PC-3 (cell line): ENCODE results near the gene VMA21. TPM values are rescaled to one million over a fixed set of nuclear protein-coding genes. Genes with fewer than 3 reads are reported as not detected.

ENCODE experiments used
- ATAC-seq: fragments of 200-7000 bp; cut with Tn5 transposase; 2 replicates; pipeline ENCODE4 v1.9.1; 2020; ENCODE audit warnings: mild to moderate bottlenecking, moderate library complexity
- BruUV-seq: library from RNA; stranded (reverse); fragments of 400-500 nt; replicated peaks from 2 replicates; lab custom pipeline; 2021; lab: Mats Ljungman, UMichigan
- CTCF ChIA-PET: fragments of 300-600 bp; sonication (Branson Sonifier 250); formaldehyde crosslinking; loops from one replicate; lab custom pipeline; 2022; ENCODE audit warnings: antibody characterized with exemption; lab: Charles Lee
- POLR2A ChIA-PET: fragments of 300-600 bp; sonication (Branson Sonifier 250); formaldehyde crosslinking; loops from one replicate; lab custom pipeline; 2022; ENCODE audit warnings: antibody characterized with exemption; ENCODE audit not compliant: unreplicated experiment; lab: Charles Lee
- DNase-seq: peaks from one replicate; pipeline ENCODE4 v3.0.0-alpha.2; 2015
- H2AFZ ChIP-seq: fragments of 300-600 bp; sonication (generic); 2 replicates; pipeline ENCODE4 v1.6.0; 2016; ENCODE audit warnings: antibody characterized with exemption, low read length
- H3F3A ChIP-seq: fragments of 300-600 bp; sonication (generic); one replicate; pipeline ENCODE4 v1.6.0; 2017; ENCODE audit warnings: antibody characterized with exemption, low read length, control low read depth, mild to moderate bottlenecking; ENCODE audit not compliant: unreplicated experiment
- H3K27ac ChIP-seq: fragments of 300-600 bp; sonication (generic); 2 replicates; pipeline ENCODE4 v1.5.1; 2016; ENCODE audit warnings: mild to moderate bottlenecking, low read length
- H3K27me3 ChIP-seq: fragments of 300-600 bp; sonication (generic); 2 replicates; pipeline ENCODE4 v1.6.1; 2016; ENCODE audit warnings: low read length, mixed read lengths
- H3K36me3 ChIP-seq: fragments of 300-600 bp; sonication (generic); 2 replicates; pipeline ENCODE4 v1.6.1; 2016; ENCODE audit warnings: low read depth, mixed run types, low read length, mixed read lengths
- H3K4me1 ChIP-seq: fragments of 300-600 bp; sonication (generic); 2 replicates; pipeline ENCODE4 v1.5.1; 2016; ENCODE audit warnings: low read length; ENCODE audit not compliant: insufficient read depth
- H3K4me2 ChIP-seq: fragments of 300-600 bp; sonication (generic); 2 replicates; pipeline ENCODE4 v1.6.0; 2016; ENCODE audit warnings: low read length
- H3K4me3 ChIP-seq: fragments of 300-600 bp; sonication (generic); 2 replicates; pipeline ENCODE4 v1.5.1; 2016; ENCODE audit warnings: mild to moderate bottlenecking, low read length, mixed read lengths
- H3K79me2 ChIP-seq: fragments of 300-600 bp; sonication (generic); 2 replicates; pipeline ENCODE4 v1.6.1; 2017; ENCODE audit warnings: low read length, mixed read lengths
- H3K9ac ChIP-seq: fragments of 300-600 bp; sonication (generic); 2 replicates; pipeline ENCODE4 v1.6.0; 2016; ENCODE audit warnings: mild to moderate bottlenecking, low read length
- H3K9me2 ChIP-seq: fragments of 300-600 bp; sonication (generic); replicated peaks from 2 replicates; pipeline ENCODE4 v1.6.1; 2016; ENCODE audit warnings: mixed run types, low read length, mixed read lengths
- H3K9me3 ChIP-seq: fragments of 300-600 bp; sonication (generic); 2 replicates; pipeline ENCODE4 v1.6.1; 2016; ENCODE audit warnings: low read length, mixed read lengths
- H4K20me1 ChIP-seq: fragments of 300-600 bp; sonication (generic); 2 replicates; pipeline ENCODE4 v1.6.1; 2016; ENCODE audit warnings: low read length, mixed read lengths
- EZH2 ChIP-seq: fragments of 300-600 bp; sonication (generic); IDR thresholded peaks from one replicate; pipeline ENCODE4 v1.6.1; 2017; ENCODE audit warnings: antibody characterized with exemption, mild to moderate bottlenecking, low read length; ENCODE audit not compliant: unreplicated experiment
- EZH2phosphoT487 ChIP-seq: fragments of 300-600 bp; sonication (generic); IDR thresholded peaks from 2 replicates; pipeline ENCODE4 v1.6.1; 2018; ENCODE audit warnings: mild to moderate bottlenecking, antibody characterized with exemption, low read length, borderline replicate concordance
- intact Hi-C: fragments of 100-400 bp; cut with micrococcal nuclease; formaldehyde crosslinking; loops from 2 replicates; pipeline ENCODE4 v1.9.0; 2023
- total RNA-seq: library from RNA; depleted of rRNA; stranded (reverse); fragments of >200 nt; gene quantifications from 2 replicates; pipeline ENCODE4 v1.2.3, GENCODE V29; 2014
- TF ChIP-seq, protein P1 (sequence below): fragments of 300-600 bp; sonication (generic); conservative IDR thresholded peaks from 2 replicates; pipeline ENCODE4 v1.5.1; 2017; ENCODE audit warnings: antibody characterized with exemption, low read depth, mild to moderate bottlenecking, low read length

The VMA21 gene
- total RNA-seq, 1 experiment from 2014 or later, result 51.4 TPM

DNA sequence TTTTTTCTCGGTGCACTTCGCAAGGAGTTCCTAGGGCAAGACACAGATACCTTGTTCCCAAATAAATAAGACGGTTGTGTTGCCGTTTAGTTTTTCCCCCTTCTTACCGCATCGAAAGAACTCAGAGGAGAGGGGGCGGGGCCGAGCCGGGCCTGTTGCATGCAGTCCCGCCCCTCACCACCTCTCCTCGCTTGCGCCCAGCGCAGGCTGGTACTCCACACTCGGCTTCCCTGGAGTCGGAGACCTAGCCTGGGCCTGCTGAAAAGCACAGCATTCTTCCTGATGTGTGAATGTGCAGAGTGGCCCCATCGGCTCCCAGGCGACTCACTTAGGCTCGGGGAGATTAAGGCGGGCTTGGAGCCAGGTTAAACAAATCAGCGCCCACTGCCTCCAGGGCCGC is 26.1 kb upstream of the VMA21 start:
- Histone ChIP-seq H3F3A (no peaks in the 10 kb centered on the region), H3K9me2 (no peaks in the 10 kb centered on the region), H3K4me1 (no peaks in the 10 kb centered on the region), H3K36me3 (no peaks in the 10 kb centered on the region), H3K4me2 (no peak overlapping the region), H3K27me3 (0 out of 2 replicates have a peak, but pooled peaks cover 5% of the 10 kb centered on the region), H2AFZ (no peak overlapping the region), H3K9me3 (no peaks in the 10 kb centered on the region), H3K27ac (no peak overlapping the region), H3K4me3 (no peak overlapping the region), H3K79me2 (no peaks in the 10 kb centered on the region), H3K9ac (no peak overlapping the region), H4K20me1 (no peaks in the 10 kb centered on the region)
- CTCF ChIA-PET, result no interaction called here
- no peak for DNase-seq
- no TSS peak for BruUV-seq
- intact Hi-C loops, result no loop called here
- no peak for ATAC-seq
- POLR2A ChIA-PET, result no interaction called here
- TF ChIP-seq, protein P1, sequence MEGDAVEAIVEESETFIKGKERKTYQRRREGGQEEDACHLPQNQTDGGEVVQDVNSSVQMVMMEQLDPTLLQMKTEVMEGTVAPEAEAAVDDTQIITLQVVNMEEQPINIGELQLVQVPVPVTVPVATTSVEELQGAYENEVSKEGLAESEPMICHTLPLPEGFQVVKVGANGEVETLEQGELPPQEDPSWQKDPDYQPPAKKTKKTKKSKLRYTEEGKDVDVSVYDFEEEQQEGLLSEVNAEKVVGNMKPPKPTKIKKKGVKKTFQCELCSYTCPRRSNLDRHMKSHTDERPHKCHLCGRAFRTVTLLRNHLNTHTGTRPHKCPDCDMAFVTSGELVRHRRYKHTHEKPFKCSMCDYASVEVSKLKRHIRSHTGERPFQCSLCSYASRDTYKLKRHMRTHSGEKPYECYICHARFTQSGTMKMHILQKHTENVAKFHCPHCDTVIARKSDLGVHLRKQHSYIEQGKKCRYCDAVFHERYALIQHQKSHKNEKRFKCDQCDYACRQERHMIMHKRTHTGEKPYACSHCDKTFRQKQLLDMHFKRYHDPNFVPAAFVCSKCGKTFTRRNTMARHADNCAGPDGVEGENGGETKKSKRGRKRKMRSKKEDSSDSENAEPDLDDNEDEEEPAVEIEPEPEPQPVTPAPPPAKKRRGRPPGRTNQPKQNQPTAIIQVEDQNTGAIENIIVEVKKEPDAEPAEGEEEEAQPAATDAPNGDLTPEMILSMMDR, result no peak
- TF ChIP-seq EZH2phosphoT487 (no peak), EZH2 (no peak)

DNA sequence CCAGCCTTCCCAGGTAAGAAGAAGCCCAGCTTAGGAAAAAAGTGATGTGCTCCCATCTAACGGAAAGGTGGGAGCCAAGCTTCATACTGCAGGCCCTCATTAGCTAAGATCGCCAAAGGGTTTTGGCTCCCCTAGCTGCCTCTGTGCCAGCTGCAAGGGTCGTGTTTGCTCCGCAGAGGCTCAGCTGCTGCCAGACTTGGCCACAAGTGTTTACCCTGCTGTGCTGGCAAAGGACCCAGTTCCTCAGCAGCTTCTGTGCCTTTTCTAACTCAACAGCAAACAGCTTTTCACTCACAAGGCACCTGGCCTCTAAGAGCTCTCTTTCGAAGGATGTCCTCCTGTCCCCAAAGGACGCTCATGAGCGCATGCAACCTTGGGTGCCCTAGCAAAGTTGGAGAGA is 12.2 kb upstream of the VMA21 start:
- BruUV-seq, result no TSS peak
- POLR2A ChIA-PET, result no interaction called here
- H3K9me3 ChIP-seq, result no peaks in the 10 kb centered on the region
- H3K4me2 ChIP-seq, result no peak overlapping the region
- intact Hi-C loops, result no loop called here
- TF ChIP-seq EZH2 (no peak), EZH2phosphoT487 (no peak)
- TF ChIP-seq, protein P1, result no peak
- H3K4me1 ChIP-seq, result no peaks in the 10 kb centered on the region
- H3K27me3 ChIP-seq, result 0 out of 2 replicates have a peak, but pooled peaks cover 7% of the 10 kb centered on the region
- H3K4me3 ChIP-seq, result no peak overlapping the region
- H3K79me2 ChIP-seq, result no peaks in the 10 kb centered on the region
- no peak for DNase-seq
- CTCF ChIA-PET, result no interaction called here
- H3K9ac ChIP-seq, result no peak overlapping the region
- H3K36me3 ChIP-seq, result no peaks in the 10 kb centered on the region
- H3K27ac ChIP-seq, result no peak overlapping the region
- no peaks in the 10 kb centered on the region for H4K20me1 ChIP-seq
- no peaks in the 10 kb centered on the region for H3K9me2 ChIP-seq
- H2AFZ ChIP-seq, result no peak overlapping the region
- ATAC-seq, result no peak
- H3F3A ChIP-seq, result no peaks in the 10 kb centered on the region

DNA sequence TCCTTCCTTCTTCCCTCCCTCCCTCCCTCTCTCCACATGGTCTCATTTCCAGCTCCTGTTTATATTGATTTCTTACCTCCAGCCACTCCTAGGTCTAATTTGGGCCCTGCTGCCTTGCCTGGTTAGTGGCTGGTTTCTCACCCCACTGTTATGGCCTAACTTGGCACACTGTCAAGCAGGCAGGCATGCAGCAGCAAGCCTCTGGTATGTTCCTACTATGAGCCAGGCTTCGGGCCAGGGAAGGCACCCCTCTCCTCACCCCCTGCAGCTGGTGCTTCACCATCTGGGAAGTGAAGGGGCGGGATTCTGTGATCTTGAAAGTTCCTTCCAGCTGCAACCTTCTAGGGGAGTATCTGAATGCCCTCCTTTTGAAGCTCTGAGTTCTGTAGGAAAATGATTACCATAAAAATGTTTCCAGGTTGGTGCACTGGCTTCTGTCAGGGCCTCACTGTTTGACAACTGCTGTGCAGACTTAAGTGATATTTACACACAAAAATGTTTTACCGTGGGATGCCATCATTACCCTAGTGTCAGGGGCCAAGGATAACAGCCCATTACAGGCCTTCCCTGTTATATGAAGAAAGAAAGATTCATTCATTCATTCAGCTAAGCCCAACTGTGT is 10.1 kb upstream of the VMA21 start:
- BruUV-seq, result no TSS peak
- no peaks in the 10 kb centered on the region for H3F3A ChIP-seq
- TF ChIP-seq, protein P1, result no peak
- TF ChIP-seq EZH2 (no peak), EZH2phosphoT487 (no peak)
- DNase-seq (no peak), ATAC-seq (no peak)
- POLR2A ChIA-PET, result no interaction called here
- 0 out of 2 replicates have a peak, but pooled peaks cover 7% of the 10 kb centered on the region for H3K27me3 ChIP-seq
- CTCF ChIA-PET, result no interaction called here
- no peak overlapping the region for H3K27ac ChIP-seq
- no peaks in the 10 kb centered on the region for H3K9me3 ChIP-seq
- no peaks in the 10 kb centered on the region for H3K9me2 ChIP-seq
- H3K9ac ChIP-seq, result no peak overlapping the region
- H3K36me3 ChIP-seq, result no peaks in the 10 kb centered on the region
- no peak overlapping the region for H2AFZ ChIP-seq
- intact Hi-C loops, result no loop called here
- no peaks in the 10 kb centered on the region for H3K79me2 ChIP-seq
- no peak overlapping the region for H3K4me3 ChIP-seq
- no peaks in the 10 kb centered on the region for H3K4me1 ChIP-seq
- no peaks in the 10 kb centered on the region for H4K20me1 ChIP-seq
- H3K4me2 ChIP-seq, result no peak overlapping the region
